ENCODE measurements around the gene UPF3A.
"Not testable (repeated sequence)": the region's sequence is repeated elsewhere in the genome, so short reads cannot be mapped to it uniquely, and the experiment has no call there.

The UPF3A gene

GRCh38 chr13:114339857-114340534 is 58.6 kb downstream of the UPF3A start:
- DNase-seq: peak; percentile 66

GRCh38 chr13:114341003-114341777 is 59.8 kb downstream of the UPF3A start:
- no peak for DNase-seq

GRCh38 chr13:114347256-114347655 is 65.9 kb downstream of the UPF3A start:
- not testable (repeated sequence) for DNase-seq

GRCh38 chr13:114352763-114353162 is 71.4 kb downstream of the UPF3A start:
- DNase-seq: not testable (repeated sequence)

GRCh38 chr13:114353382-114353781 is 72.0 kb downstream of the UPF3A start:
- not testable (repeated sequence) for DNase-seq

Measured in NCI-H1105 (cell line).